Activated CD4-positive, alpha-beta memory T cell treated with anti-CD3 and anti-CD28 coated beads for 36 hours (primary cell): ENCODE data around the gene IL34. TPM values are rescaled to one million over a fixed set of nuclear protein-coding genes. Genes with fewer than 3 reads are reported as not detected.

ENCODE experiments used
- CTCF ChIA-PET: fragments of 350-600 bp; sonication (Branson Sonifier 250); formaldehyde crosslinking; loops from one replicate; lab custom pipeline; 2021; ENCODE audit warnings: antibody characterized with exemption, inconsistent platforms; lab: Charles Lee
- POLR2A ChIA-PET: fragments of 350-600 bp; sonication (Branson Sonifier 250); formaldehyde crosslinking; loops from one replicate; lab custom pipeline; 2021; ENCODE audit warnings: antibody characterized with exemption; lab: Charles Lee
- DNase-seq: peaks from one replicate; pipeline ENCODE4 v3.0.0-alpha.2; 2020
- H3K27ac Mint-ChIP-seq: one replicate; pipeline ENCODE4 v1.8.0; 2021; ENCODE audit warnings: mixed read lengths
- H3K27me3 Mint-ChIP-seq: one replicate; pipeline ENCODE4 v1.8.0; 2021; ENCODE audit warnings: mixed read lengths
- H3K36me3 Mint-ChIP-seq: one replicate; pipeline ENCODE4 v1.8.0; 2021; ENCODE audit warnings: mixed read lengths
- H3K4me1 Mint-ChIP-seq: one replicate; pipeline ENCODE4 v1.8.0; 2021; ENCODE audit warnings: low read depth, mixed read lengths
- H3K4me3 Mint-ChIP-seq: one replicate; pipeline ENCODE4 v1.8.0; 2021; ENCODE audit warnings: mild to moderate bottlenecking, mixed read lengths
- H3K9me3 Mint-ChIP-seq: one replicate; pipeline ENCODE4 v1.8.0; 2021; ENCODE audit warnings: mixed read lengths
- intact Hi-C: fragments of 100-400 bp; cut with micrococcal nuclease; formaldehyde crosslinking; loops from one replicate; pipeline ENCODE4 v1.15.1; 2023
- total RNA-seq, 2 experiments: library from RNA; stranded (reverse); gene quantifications; one replicate each; pipeline ENCODE4 v1.2.3, GENCODE V29; 2021

The IL34 gene
- total RNA-seq, 2 experiments from 2014 or later: not detected

- Mint-ChIP-seq H3K36me3 (no peaks in the 10 kb centered on the region), H3K27me3 (peaks cover 21% of the 10 kb centered on the region), H3K4me1 (peaks cover 2% of the 10 kb centered on the region), H3K4me3 (no peak overlapping the region), H3K27ac (no peak overlapping the region), H3K9me3 (no peaks in the 10 kb centered on the region)
- ChIA-PET CTCF (no interaction called here), POLR2A (no interaction called here)
- intact Hi-C loops: loop anchor here (1.0 to 10.0 kb wide), 2 partner anchors 50 to 87 kb away; no protein-coding TSS in a partner anchor
- no peak for DNase-seq
These were observed 38.0 kb downstream of the IL34 start for GRCh38 chr16:70684146-70685060.

GRCh38 chr16:70685061-70685937 is 38.9 kb downstream of the IL34 start:
- Mint-ChIP-seq H3K4me1 (peaks cover 2% of the 10 kb centered on the region), H3K27ac (no peak overlapping the region), H3K9me3 (no peaks in the 10 kb centered on the region), H3K27me3 (peaks cover 21% of the 10 kb centered on the region), H3K36me3 (no peaks in the 10 kb centered on the region), H3K4me3 (peak overlapping the region; percentile 26)
- ChIA-PET POLR2A (no interaction called here), CTCF (no interaction called here)
- no peak for DNase-seq
- intact Hi-C loops: loop anchor here (1.0 to 10.0 kb wide), 2 partner anchors 50 to 86 kb away; no protein-coding TSS in a partner anchor

- CTCF ChIA-PET: no interaction called here
- Mint-ChIP-seq H3K27ac (no peak within 1 kb of the TSS), H3K4me3 (peak within 1 kb of the TSS; percentile 39), H3K4me1 (peaks cover 2% of the 10 kb centered on the region), H3K36me3 (no peaks in the 10 kb centered on the region), H3K9me3 (no peaks in the 10 kb centered on the region), H3K27me3 (peaks cover 21% of the 10 kb centered on the region)
- POLR2A ChIA-PET: no interaction called here
- DNase-seq: peak; percentile 21
- intact Hi-C loops: loop anchor here (1.0 to 10.0 kb wide), 2 partner anchors 49 to 85 kb away; no protein-coding TSS in a partner anchor
These were observed 39.6 kb downstream of the IL34 start, which contains the start of gene MTSS2 for GRCh38 chr16:70685938-70686375. TSS of gene MTSS2 (minus strand) at chr16:70686053. CDS start at chr16:70685791, 262 bp downstream.

- Mint-ChIP-seq H3K4me3 (peak overlapping the region; percentile 39), H3K36me3 (no peaks in the 10 kb centered on the region), H3K4me1 (peaks cover 2% of the 10 kb centered on the region), H3K27ac (no peak overlapping the region), H3K9me3 (no peaks in the 10 kb centered on the region), H3K27me3 (peaks cover 21% of the 10 kb centered on the region)
- intact Hi-C loops: loop anchor here (10.0 kb wide), 1 partner anchor 48 kb away; no protein-coding TSS in a partner anchor
- ChIA-PET POLR2A (interaction anchor here (1.1 kb wide), 1 partner anchor 50 kb away, joined by 4 read pairs; no protein-coding TSS in a partner anchor), CTCF (interaction anchor here (0.6 kb wide), 1 partner anchor 32 kb away, joined by 7 read pairs; no protein-coding TSS in a partner anchor)
- DNase-seq: no peak
These were observed 40.2 kb downstream of the IL34 start for GRCh38 chr16:70686376-70687101.

GRCh38 chr16:70687102-70687511 is 40.7 kb downstream of the IL34 start:
- no peak overlapping the region for H3K27ac Mint-ChIP-seq
- peaks cover 21% of the 10 kb centered on the region for H3K27me3 Mint-ChIP-seq
- H3K4me3 Mint-ChIP-seq: no peak overlapping the region

GRCh38 chr16:70687671-70688245 is 41.4 kb downstream of the IL34 start:
- intact Hi-C loops: loop anchor here (10.0 kb wide), 1 partner anchor 47 kb away; no protein-coding TSS in a partner anchor
- ChIA-PET CTCF (interaction anchor here (0.7 kb wide), 1 partner anchor 84 kb away, joined by 3 read pairs; no protein-coding TSS in a partner anchor), POLR2A (interaction anchor here (1.1 kb wide), 1 partner anchor 49 kb away, joined by 4 read pairs; no protein-coding TSS in a partner anchor)
- DNase-seq: no peak
- peaks cover 21% of the 10 kb centered on the region for H3K27me3 Mint-ChIP-seq
- no peaks in the 10 kb centered on the region for H3K36me3 Mint-ChIP-seq
- no peak overlapping the region for H3K4me3 Mint-ChIP-seq
- no peaks in the 10 kb centered on the region for H3K9me3 Mint-ChIP-seq
- peaks cover 2% of the 10 kb centered on the region for H3K4me1 Mint-ChIP-seq
- no peak overlapping the region for H3K27ac Mint-ChIP-seq

More at GRCh38 chr16:70687102-70687511, 40.7 kb downstream of the IL34 start:
- ChIA-PET CTCF (interaction anchor here (0.6 kb wide), 1 partner anchor 31 kb away, joined by 7 read pairs; no protein-coding TSS in a partner anchor), POLR2A (interaction anchor here (1.1 kb wide), 1 partner anchor 50 kb away, joined by 4 read pairs; no protein-coding TSS in a partner anchor)
- Mint-ChIP-seq H3K9me3 (no peaks in the 10 kb centered on the region), H3K36me3 (no peaks in the 10 kb centered on the region), H3K4me1 (peaks cover 2% of the 10 kb centered on the region)
- no peak for DNase-seq
- intact Hi-C loops: loop anchor here (10.0 kb wide), 1 partner anchor 48 kb away; no protein-coding TSS in a partner anchor

- no peaks in the 10 kb centered on the region for H3K9me3 Mint-ChIP-seq
- peaks cover 16% of the 10 kb centered on the region for H3K27me3 Mint-ChIP-seq
- H3K4me1 Mint-ChIP-seq: peaks cover 2% of the 10 kb centered on the region
- CTCF ChIA-PET: interaction anchor here (0.7 kb wide), 1 partner anchor 83 kb away, joined by 3 read pairs; no protein-coding TSS in a partner anchor
- no peak for DNase-seq
- H3K27ac Mint-ChIP-seq: no peak overlapping the region
- POLR2A ChIA-PET: no interaction called here
- H3K36me3 Mint-ChIP-seq: no peaks in the 10 kb centered on the region
- H3K4me3 Mint-ChIP-seq: no peak overlapping the region
- intact Hi-C loops: loop anchor here (10.0 kb wide), 1 partner anchor 47 kb away; no protein-coding TSS in a partner anchor
These were observed 41.9 kb downstream of the IL34 start for GRCh38 chr16:70688246-70688742.

GRCh38 chr16:70689035-70689969 is 42.9 kb downstream of the IL34 start:
- Mint-ChIP-seq H3K9me3 (no peaks in the 10 kb centered on the region), H3K4me3 (no peak overlapping the region), H3K27ac (no peak overlapping the region), H3K27me3 (peaks cover 13% of the 10 kb centered on the region), H3K36me3 (no peaks in the 10 kb centered on the region), H3K4me1 (peaks cover 2% of the 10 kb centered on the region)
- CTCF ChIA-PET: no interaction called here
- no peak for DNase-seq
- intact Hi-C loops: loop anchor here (10.0 kb wide), 1 partner anchor 45 kb away; no protein-coding TSS in a partner anchor
- POLR2A ChIA-PET: interaction anchor here (0.6 kb wide), 1 partner anchor 819 kb away, joined by 4 read pairs; no protein-coding TSS in a partner anchor

GRCh38 chr16:70689970-70690891 is 43.9 kb downstream of the IL34 start:
- ChIA-PET POLR2A (interaction anchor here (0.6 kb wide), 1 partner anchor 818 kb away, joined by 4 read pairs; no protein-coding TSS in a partner anchor), CTCF (interaction anchor here (1.1 kb wide), 1 partner anchor 80 kb away, joined by 3 read pairs; no protein-coding TSS in a partner anchor)
- no peak overlapping the region for H3K4me3 Mint-ChIP-seq
- H3K27ac Mint-ChIP-seq: no peak overlapping the region
- H3K4me1 Mint-ChIP-seq: peaks cover 2% of the 10 kb centered on the region
- peaks cover 5% of the 10 kb centered on the region for H3K27me3 Mint-ChIP-seq
- no peak for DNase-seq
- H3K9me3 Mint-ChIP-seq: no peaks in the 10 kb centered on the region
- intact Hi-C loops: loop anchor here (10.0 kb wide), 1 partner anchor 45 kb away; no protein-coding TSS in a partner anchor
- peaks cover under 1% of the 10 kb centered on the region for H3K36me3 Mint-ChIP-seq
